H1 (cell line): Measurements from ENCODE around the gene CCDC192. TPM values are rescaled to one million over a fixed set of nuclear protein-coding genes. Genes with fewer than 3 reads are reported as not detected.

Experiments
- CTCF ChIA-PET: fragments of 300-600 bp; sonication (Branson Sonifier 250); formaldehyde crosslinking; loops from one replicate; lab custom pipeline; 2021; ENCODE audit not compliant: partially characterized antibody; lab: Charles Lee
- POLR2A ChIA-PET: fragments of 300-600 bp; sonication (Branson Sonifier 250); formaldehyde crosslinking; loops from one replicate; lab custom pipeline; 2021; ENCODE audit warnings: inconsistent platforms; ENCODE audit not compliant: partially characterized antibody; lab: Charles Lee
- DNase-seq, 2 experiments: peaks; one replicate each; pipeline versions ENCODE4 v3.0.0 to v3.0.0-alpha.2; 2010 to 2022; ENCODE audit warnings: low spot score in 2 of 2, low read depth in 1 of 2, mixed read lengths in 1 of 2
- FAIRE-seq: peaks from 2 replicates; lab custom pipeline; 2011; peaks lifted over from hg19 to GRCh38; lab: Jason Lieb, UNC
- H2AFZ ChIP-seq: 2 replicates; pipeline ENCODE4 v1.8.1; 2012; ENCODE audit warnings: low read length, inconsistent platforms
- H2AK5ac ChIP-seq: 2 replicates; pipeline ENCODE4 v1.6.1; 2013; ENCODE audit warnings: low read depth, low read length
- H2BK120ac ChIP-seq: replicated peaks from 2 replicates; pipeline ENCODE3; 2013; ENCODE audit warnings: low read depth, low read length, inconsistent platforms
- H2BK12ac ChIP-seq: 2 replicates; pipeline ENCODE4 v1.6.1; 2013; ENCODE audit warnings: low read depth, low read length
- H2BK15ac ChIP-seq: 2 replicates; pipeline ENCODE4 v1.6.1; 2013; ENCODE audit warnings: low read length
- H2BK20ac ChIP-seq: 2 replicates; pipeline ENCODE4 v1.6.1; 2013; ENCODE audit warnings: low read length
- H2BK5ac ChIP-seq: 2 replicates; pipeline ENCODE4 v1.6.1; 2013; ENCODE audit warnings: low read depth, low read length
- H3K14ac ChIP-seq: 2 replicates; pipeline ENCODE4 v1.6.1; 2013; ENCODE audit warnings: inconsistent platforms; ENCODE audit not compliant: insufficient read length
- H3K18ac ChIP-seq: 2 replicates; pipeline ENCODE4 v1.6.1; 2013; ENCODE audit warnings: low read length; ENCODE audit errors: extremely low read depth
- H3K23ac ChIP-seq: 2 replicates; pipeline ENCODE4 v1.6.1; 2013; ENCODE audit warnings: inconsistent platforms; ENCODE audit not compliant: insufficient read length
- H3K23me2 ChIP-seq: 2 replicates; pipeline ENCODE4 v1.6.1; 2013; ENCODE audit warnings: low read depth, low read length
- H3K27ac ChIP-seq: 2 replicates; pipeline ENCODE4 v1.6.1; 2011; ENCODE audit warnings: low read depth, low read length, inconsistent platforms
- H3K27me3 ChIP-seq, 4 experiments: replicated peaks in 1 of 4; 1 replicate in 1 of 4; 2 replicates in 3 of 4; pipeline versions ENCODE4 v1.6.1 to v1.8.1; 2011 to 2013; ENCODE audit warnings: low read length in 3 of 4, mild to moderate bottlenecking in 3 of 4, inconsistent platforms in 2 of 4, mixed read lengths in 2 of 4, moderate library complexity in 1 of 4; ENCODE audit not compliant: control insufficient read depth in 3 of 4, insufficient read depth in 3 of 4; ENCODE audit errors: extremely low read depth in 1 of 4
- H3K36me3 ChIP-seq, 4 experiments: 2 replicates each; pipeline versions ENCODE4 v1.6.1 to v1.8.1; 2011 to 2013; ENCODE audit warnings: mild to moderate bottlenecking in 4 of 4, low read length in 3 of 4, moderate library complexity in 2 of 4, control low read depth in 1 of 4, inconsistent platforms in 1 of 4; ENCODE audit not compliant: insufficient read depth in 4 of 4, control insufficient read depth in 2 of 4
- H3K4ac ChIP-seq: replicated peaks from 2 replicates; pipeline ENCODE3; 2013; ENCODE audit warnings: low read length, low read depth, mixed read lengths, inconsistent platforms; ENCODE audit not compliant: insufficient read length
- H3K4me1 ChIP-seq, 4 experiments: replicated peaks in 1 of 4; 1 replicate in 1 of 4; 2 replicates in 3 of 4; pipeline versions ENCODE4 v1.6.1 to v1.8.1; 2011 to 2013; ENCODE audit warnings: low read length in 3 of 4, inconsistent platforms in 2 of 4, mixed read lengths in 1 of 4; ENCODE audit not compliant: insufficient read depth in 4 of 4, control insufficient read depth in 3 of 4
- H3K4me2 ChIP-seq, 2 experiments: 2 replicates each; pipeline versions ENCODE4 v1.6.1 to v1.8.1; 2011 to 2013; ENCODE audit warnings: low read depth in 2 of 2, low read length in 2 of 2, control low read depth in 1 of 2, inconsistent platforms in 1 of 2, mild to moderate bottlenecking in 1 of 2; ENCODE audit not compliant: insufficient read depth in 1 of 2
- H3K4me3 ChIP-seq, 4 experiments: fragments of 200-600, 300-600 bp in 1 of 4; sonication (generic), shearing (Covaris generic), sonication (Bioruptor Twin) in 1 of 4; 2 replicates each; pipeline versions ENCODE4 v1.5.1 to v1.8.1; 2011 to 2016; ENCODE audit warnings: low read length in 4 of 4, low read depth in 3 of 4, control low read depth in 2 of 4, inconsistent platforms in 2 of 4, mild to moderate bottlenecking in 2 of 4, mixed read lengths in 1 of 4, moderate library complexity in 1 of 4; ENCODE audit not compliant: insufficient read depth in 2 of 4; ENCODE audit errors: extremely low read depth in 1 of 4
- H3K56ac ChIP-seq: replicated peaks from 2 replicates; pipeline ENCODE3; 2013; ENCODE audit warnings: low read depth, mild to moderate bottlenecking, mixed read lengths, low read length, inconsistent platforms; ENCODE audit not compliant: insufficient read length
- H3K79me1 ChIP-seq: 2 replicates; pipeline ENCODE4 v1.6.1; 2013; ENCODE audit warnings: low read depth, low read length, control low read depth
- H3K79me2 ChIP-seq, 2 experiments: 2 replicates each; pipeline versions ENCODE4 v1.6.1 to v1.8.1; 2012 to 2013; ENCODE audit warnings: low read length in 2 of 2, mild to moderate bottlenecking in 2 of 2, inconsistent platforms in 1 of 2; ENCODE audit not compliant: insufficient read depth in 2 of 2, control insufficient read depth in 1 of 2
- H3K9ac ChIP-seq, 4 experiments: replicated peaks in 1 of 4; 1 replicate in 1 of 4; 2 replicates in 3 of 4; pipeline versions ENCODE4 v1.6.1 to v1.8.1; 2011 to 2013; ENCODE audit warnings: low read depth in 3 of 4, low read length in 3 of 4, control low read depth in 2 of 4, mild to moderate bottlenecking in 2 of 4, moderate library complexity in 2 of 4, inconsistent platforms in 1 of 4; ENCODE audit errors: extremely low read depth in 1 of 4
- H3K9me3 ChIP-seq, 2 experiments: 2 replicates each; pipeline versions ENCODE4 v1.6.1 to v1.8.1; 2012 to 2013; ENCODE audit warnings: mild to moderate bottlenecking in 2 of 2, moderate library complexity in 2 of 2, control low read depth in 1 of 2, inconsistent platforms in 1 of 2, low read depth in 1 of 2, low read length in 1 of 2, mixed read lengths in 1 of 2; ENCODE audit not compliant: insufficient read depth in 2 of 2
- H4K20me1 ChIP-seq, 2 experiments: replicated peaks in 1 of 2; 2 replicates each; pipeline versions ENCODE3 to v1.8.1; 2011 to 2013; ENCODE audit warnings: inconsistent platforms in 2 of 2, low read length in 2 of 2, mild to moderate bottlenecking in 1 of 2; ENCODE audit not compliant: insufficient read depth in 2 of 2, control insufficient read depth in 1 of 2
- H4K5ac ChIP-seq: 2 replicates; pipeline ENCODE4 v1.6.1; 2013; ENCODE audit warnings: low read length, low read depth, mixed read lengths, inconsistent platforms; ENCODE audit not compliant: insufficient read length
- H4K8ac ChIP-seq: 2 replicates; pipeline ENCODE4 v1.8.0; 2013; ENCODE audit warnings: mild to moderate bottlenecking, moderate library complexity, low read length, inconsistent platforms; ENCODE audit not compliant: insufficient read depth; ENCODE audit errors: extremely low read depth
- H4K91ac ChIP-seq: replicated peaks from 2 replicates; pipeline ENCODE3; 2013; ENCODE audit warnings: low read length, mixed read lengths, inconsistent platforms; ENCODE audit not compliant: insufficient read length
- ASH2L ChIP-seq: fragments of 200-600, 300-600 bp; sonication (generic); IDR thresholded peaks from one replicate; pipeline ENCODE4 v1.7.1; 2017; ENCODE audit warnings: low read length
- BCL11A ChIP-seq, 2 experiments: IDR thresholded peaks; one replicate each; pipeline ENCODE4 v1.6.1; 2011; ENCODE audit warnings: low read depth in 2 of 2, low read length in 2 of 2, mild to moderate bottlenecking in 2 of 2
- EGR1 ChIP-seq: IDR thresholded peaks from 2 replicates; pipeline ENCODE4 v1.6.1; 2011; ENCODE audit warnings: low read depth, low read length, borderline replicate concordance
- KDM4A ChIP-seq: IDR thresholded peaks from one replicate; pipeline ENCODE4 v1.7.1; 2012; ENCODE audit warnings: low read depth, mild to moderate bottlenecking, moderate library complexity, low read length, inconsistent platforms; ENCODE audit not compliant: severe bottlenecking
- KDM5A ChIP-seq: fragments of 200-600 bp; IDR thresholded peaks from 2 replicates; pipeline ENCODE4 v1.7.1; 2012; ENCODE audit warnings: mild to moderate bottlenecking, low read length, inconsistent platforms, mixed read lengths
- MAX ChIP-seq: IDR thresholded peaks from 2 replicates; pipeline ENCODE4 v1.6.1; 2012; ENCODE audit warnings: inconsistent platforms
- PHF8 ChIP-seq: fragments of 200-600 bp; sonication (generic); conservative IDR thresholded peaks from 2 replicates; pipeline ENCODE4 v1.7.1; 2012; ENCODE audit warnings: low read depth, mild to moderate bottlenecking, inconsistent platforms, low read length, moderate library complexity
- SIN3A ChIP-seq, 2 experiments: IDR thresholded peaks in 1 of 2; conservative IDR thresholded peaks in 1 of 2; 2 replicates each; pipeline ENCODE4 v1.6.1; 2011 to 2012; ENCODE audit warnings: low read length in 2 of 2, improper control_type of control experiment in 1 of 2, low read depth in 1 of 2, mild to moderate bottlenecking in 1 of 2
- SUZ12 ChIP-seq: fragments of 200-600 bp; sonication (generic); IDR thresholded peaks from 2 replicates; pipeline ENCODE4 v1.6.1; 2012; ENCODE audit warnings: mild to moderate bottlenecking, inconsistent platforms, low read length, moderate library complexity, mixed read lengths
- TAF7 ChIP-seq: optimal IDR thresholded peaks from 2 replicates; pipeline ENCODE3; 2011; ENCODE audit warnings: low read depth, mild to moderate bottlenecking, inconsistent platforms, low read length, moderate library complexity, borderline replicate concordance
- TBP ChIP-seq: IDR thresholded peaks from 2 replicates; pipeline ENCODE4 v1.6.1; 2011; ENCODE audit warnings: low read depth, low read length, improper control_type of control experiment
- TEAD4 ChIP-seq: IDR thresholded peaks from 2 replicates; pipeline ENCODE4 v1.6.1; 2012; ENCODE audit warnings: low read depth, low read length, inconsistent platforms, mixed read lengths
- WGBS, 2 experiments: shearing (Covaris generic) in 1 of 2; methylation state at CpG; one replicate each; pipeline versions ENCODE4 v1.1.6 to v1.1.7; 2013 to 2015; ENCODE audit warnings: low lambda C conversion rate in 2 of 2, mixed read lengths in 2 of 2, inconsistent platforms in 1 of 2, low coverage in 1 of 2, missing lambda C conversion rate in 1 of 2; ENCODE audit not compliant: insufficient replicate concordance in 2 of 2, insufficient coverage in 1 of 2, insufficient read length in 1 of 2; ENCODE audit errors: extremely low coverage in 1 of 2, missing lambda C conversion rate in 1 of 2; 5-methylcytosine and 5-hydroxymethylcytosine counted together
- polyA plus RNA-seq, 7 experiments: library from polyadenylated mRNA; depleted of rRNA in 3 of 7; stranded (reverse) in 5 of 7; unstranded in 2 of 7; fragments of >200 nt in 5 of 7; fragments of 200-250 nt in 2 of 7; gene quantifications; 1 replicate in 5 of 7; 2 replicates in 1 of 7; 4 replicates in 1 of 7; pipeline versions ENCODE4 v1.2.1 to v1.2.3, GENCODE V29; 2011 to 2013; ENCODE audit warnings: missing spikeins in 2 of 7, mixed read lengths in 2 of 7
- total RNA-seq: library from RNA; stranded (reverse); fragmentation: NEBNext Ultra II Directional; extraction: Animal tissue kit (Norgen Biotek cat#: 25700); gene quantifications from 2 replicates; pipeline ENCODE4 v1.2.1, GENCODE V29; 2021

CCDC192 gene
- total and polyA plus RNA-seq, 2 of the 8 experiments (the other 6 are each of a cell fraction or from before 2014, with no cell fraction given) = 0.61 TPM; not detected in 1

GRCh38 chr5:127962491-127962890 is 259.3 kb downstream of the CCDC192 start:
- POLR2A ChIA-PET = no interaction called here
- FAIRE-seq = no peak
- no peak overlapping the region for H3K4me2 ChIP-seq

More at GRCh38 chr5:127962491-127962890, 259.3 kb downstream of the CCDC192 start:
- no peaks in the 10 kb centered on the region for H3K79me1 ChIP-seq
- no peaks in the 10 kb centered on the region for H3K79me2 ChIP-seq
- H3K36me3 ChIP-seq = no peaks in the 10 kb centered on the region
- no peaks in the 10 kb centered on the region for H4K20me1 ChIP-seq
- no peak overlapping the region for H3K4me3 ChIP-seq
- H2AK5ac ChIP-seq = no peak overlapping the region
- no peaks in the 10 kb centered on the region for H3K9me3 ChIP-seq
- H2BK20ac ChIP-seq = no peak overlapping the region
- no peak for DNase-seq
- H2BK12ac ChIP-seq = no peak overlapping the region
- no peak overlapping the region for H3K56ac ChIP-seq
- no peak overlapping the region for H3K4ac ChIP-seq
- no peak overlapping the region for H3K9ac ChIP-seq
- H4K8ac ChIP-seq = no peak overlapping the region
- H3K18ac ChIP-seq = no peak overlapping the region
- no peak overlapping the region for H3K14ac ChIP-seq
- H2BK5ac ChIP-seq = no peak overlapping the region
- CTCF ChIA-PET = interaction anchor here (0.6 to 2.1 kb wide), 4 partner anchors 14 to 54 kb away, joined by 4 read pairs; no protein-coding TSS in a partner anchor
- no peak overlapping the region for H2BK120ac ChIP-seq
- TF ChIP-seq TEAD4 = no peak
- TF ChIP-seq SUZ12 = no peak
- no peak for TF ChIP-seq TAF7
- no peak for TF ChIP-seq TBP
- TF ChIP-seq EGR1 = no peak
- TF ChIP-seq BCL11A (IDR thresholded peaks at IDR 0.05; ENCODE audit: low read depth in 2 of 2, low read length in 2 of 2) = no peak
- TF ChIP-seq ASH2L = no peak
- no peak for TF ChIP-seq SIN3A (conservative IDR thresholded peaks at IDR 0.05 in 1 of 2, IDR thresholded peaks at IDR 0.05 in 1 of 2; ENCODE audit: low read depth in 1 of 2, low read length in 2 of 2)
- no peak for TF ChIP-seq PHF8
- no peak for TF ChIP-seq KDM4A
- TF ChIP-seq MAX = no peak
- TF ChIP-seq KDM5A = no peak
- TF ChIP-seq, all 59 proteins: peak for 0
- Histone ChIP-seq H4K5ac (no peak overlapping the region), H3K27me3 (no peaks in the 10 kb centered on the region), H3K27ac (no peak overlapping the region), H2AFZ (no peak overlapping the region), H2BK15ac (no peak overlapping the region), H3K23ac (no peak overlapping the region), H3K4me1 (peaks cover 0 to 3% (median 0%) of the 10 kb centered on the region in 4 experiments; a peak in 1 of 7 replicates), H4K91ac (no peak overlapping the region), H3K23me2 (no peaks in the 10 kb centered on the region)
- WGBS, 2 experiments = 89% methylated on average over 1 of the region's 1 CpG; no CpG with 5 or more reads in 1 of the 2 experiments
